Skin epidermis (tissue), 12 donors: ENCODE measurements around the gene LIPN.

Experiments used
- H3K27ac ChIP-seq, 21 experiments: fragments of 200-600 bp; sonication (generic) in 11 of 21; one replicate each; pipeline ENCODE4 v1.5.0; 2020; ENCODE audit warnings: mild to moderate bottlenecking in 3 of 21, inconsistent platforms in 2 of 21, moderate library complexity in 2 of 21
- H3K4me3 ChIP-seq, 7 experiments: fragments of 200-600 bp; sonication (generic) in 2 of 7; one replicate each; pipeline ENCODE4 v1.5.0; 2020; ENCODE audit warnings: inconsistent platforms in 2 of 7, mild to moderate bottlenecking in 2 of 7, moderate library complexity in 1 of 7

Gene LIPN

GRCh38 chr10:88781206-88781605 is 21.4 kb downstream of the LIPN start:
- H3K27ac ChIP-seq: peak overlapping the region in 1 of 21 experiments; percentile 7
- H3K4me3 ChIP-seq: no peak overlapping the region

- Histone ChIP-seq H3K4me3 (no peak overlapping the region), H3K27ac (no peak overlapping the region)
Measured at GRCh38 chr10:88782222-88782621, 22.4 kb downstream of the LIPN start.

GRCh38 chr10:88783724-88784123 is 23.9 kb downstream of the LIPN start:
- Histone ChIP-seq H3K4me3 (no peak overlapping the region), H3K27ac (no peak overlapping the region)

GRCh38 chr10:88786032-88786770 is 26.4 kb downstream of the LIPN start:
- no peak overlapping the region for H3K27ac ChIP-seq
- H3K4me3 ChIP-seq: no peak overlapping the region

- H3K4me3 ChIP-seq: no peak overlapping the region
- no peak overlapping the region for H3K27ac ChIP-seq
Measured at GRCh38 chr10:88787463-88787862, 27.6 kb downstream of the LIPN start.

GRCh38 chr10:88788924-88789323 is 29.1 kb downstream of the LIPN start:
- H3K4me3 ChIP-seq: no peak overlapping the region
- no peak overlapping the region for H3K27ac ChIP-seq

GRCh38 chr10:88791924-88792323 is 32.1 kb downstream of the LIPN start:
- no peak overlapping the region for H3K27ac ChIP-seq
- no peak overlapping the region for H3K4me3 ChIP-seq

GRCh38 chr10:88792661-88793060 is 32.8 kb downstream of the LIPN start:
- no peak overlapping the region for H3K27ac ChIP-seq
- no peak overlapping the region for H3K4me3 ChIP-seq

- Histone ChIP-seq H3K27ac (no peak overlapping the region), H3K4me3 (no peak overlapping the region)
Measured at GRCh38 chr10:88793712-88794299, 34.0 kb downstream of the LIPN start.

- Histone ChIP-seq H3K4me3 (no peak overlapping the region), H3K27ac (no peak overlapping the region)
Measured at GRCh38 chr10:88794731-88795130, 34.9 kb downstream of the LIPN start.

- Histone ChIP-seq H3K4me3 (no peak overlapping the region), H3K27ac (peak overlapping the region in 1 of 21 experiments; percentile 5)
Measured at GRCh38 chr10:88800152-88801125, 40.6 kb downstream of the LIPN start.

- Histone ChIP-seq H3K27ac (peak within 1 kb of the TSS in 11 of 21 experiments; percentile 2 to 64 (median 45)), H3K4me3 (peak within 1 kb of the TSS in 1 of 7 experiments; percentile 10)
Measured at GRCh38 chr10:88802523-88803285, 42.9 kb downstream of the LIPN start, which contains the start of gene LIPM. LIPM (plus strand) TSS chr10:88802730; CDS start chr10:88802897, 167 bp downstream.

- Histone ChIP-seq H3K4me3 (peak overlapping the region in 2 of 7 experiments; percentile 3 to 11), H3K27ac (peak overlapping the region in 15 of 21 experiments; percentile 3 to 76 (median 59))
Measured at GRCh38 chr10:88803641-88804040, 43.8 kb downstream of the LIPN start.

- H3K27ac ChIP-seq: peak overlapping the region in 17 of 21 experiments; percentile 1 to 76 (median 59)
- H3K4me3 ChIP-seq: peak overlapping the region in 3 of 7 experiments; percentile 3 to 11 (median 6)
Measured at GRCh38 chr10:88804083-88804812, 44.4 kb downstream of the LIPN start.

- no peak overlapping the region for H3K27ac ChIP-seq
- no peak overlapping the region for H3K4me3 ChIP-seq
Measured at GRCh38 chr10:88805361-88805760, 45.5 kb downstream of the LIPN start.

GRCh38 chr10:88805924-88806323 is 46.1 kb downstream of the LIPN start:
- Histone ChIP-seq H3K4me3 (no peak overlapping the region), H3K27ac (no peak overlapping the region)

GRCh38 chr10:88809621-88810020 is 49.8 kb downstream of the LIPN start:
- no peak overlapping the region for H3K4me3 ChIP-seq
- H3K27ac ChIP-seq: no peak overlapping the region

- Histone ChIP-seq H3K4me3 (no peak overlapping the region), H3K27ac (no peak overlapping the region)
Measured at GRCh38 chr10:88810196-88810961, 50.6 kb downstream of the LIPN start.
